GM18861 (cell line): ENCODE measurements around the gene SETD4.
"Not testable (repeated sequence)": the region's sequence is repeated elsewhere in the genome, so short reads cannot be mapped to it uniquely, and the experiment has no call there.

Source experiments
- ATAC-seq: cut with Tn5 transposase; IDR thresholded peaks from one replicate; pipeline ENCODE4 v1.9.1; 2021; ENCODE audit not compliant: unreplicated experiment

The SETD4 gene

GRCh38 chr21:36060159-36060921 lies at the start of gene SETD4:
Gene SETD4, minus strand, starts transcription at chr21:36060526. Its CDS starts 1,638 bp downstream, at chr21:36058888.
- ATAC-seq: peak; percentile 89

GRCh38 chr21:36109868-36110267 lies 49.5 kb upstream of the SETD4 start:
- no peak for ATAC-seq

GRCh38 chr21:36105327-36105842 lies 45.1 kb upstream of the SETD4 start:
- ATAC-seq: no peak

GRCh38 chr21:36104317-36105300 lies 44.3 kb upstream of the SETD4 start:
- no peak for ATAC-seq

GRCh38 chr21:36103434-36103833 lies 43.1 kb upstream of the SETD4 start:
- ATAC-seq: no peak

GRCh38 chr21:36100971-36101641 lies 40.8 kb upstream of the SETD4 start:
- no peak for ATAC-seq

- ATAC-seq: not testable (repeated sequence)
Measured at GRCh38 chr21:36099695-36100211, 39.4 kb upstream of the SETD4 start.

GRCh38 chr21:36099000-36099399 lies 38.7 kb upstream of the SETD4 start:
- ATAC-seq: no peak

GRCh38 chr21:36098182-36098532 lies 37.8 kb upstream of the SETD4 start:
- ATAC-seq: no peak

- ATAC-seq: peak; percentile 89
Measured at GRCh38 chr21:36097427-36098181, 37.3 kb upstream of the SETD4 start.

- ATAC-seq: no peak
Measured at GRCh38 chr21:36096398-36097290, 36.3 kb upstream of the SETD4 start.

GRCh38 chr21:36093512-36093911 lies 33.2 kb upstream of the SETD4 start:
- no peak for ATAC-seq

- no peak for ATAC-seq
Measured at GRCh38 chr21:36092681-36093080, 32.4 kb upstream of the SETD4 start.

- ATAC-seq: no peak
Measured at GRCh38 chr21:36089946-36090345, 29.6 kb upstream of the SETD4 start.

- no peak for ATAC-seq
Measured at GRCh38 chr21:36087362-36088138, 27.2 kb upstream of the SETD4 start.

GRCh38 chr21:36082237-36082664 lies 21.9 kb upstream of the SETD4 start:
- no peak for ATAC-seq

- ATAC-seq: no peak
Measured at GRCh38 chr21:36080386-36080785, 20.1 kb upstream of the SETD4 start.

GRCh38 chr21:36079671-36080070 lies 19.3 kb upstream of the SETD4 start:
- ATAC-seq: no peak
